Cortex of kidney (tissue), 1 donor: Measurements from ENCODE around the gene LRP2BP.
"Not testable (repeated sequence)": the region's sequence is repeated elsewhere in the genome, so short reads cannot be mapped to it uniquely, and the experiment has no call there.

Experiments
- DNase-seq: peaks from one replicate; lab custom pipeline; 2025; lab: John Stamatoyannopoulos, UW

Gene LRP2BP

GRCh38 chr4:185325721-185326120, 70.0 kb downstream of the LRP2BP start:
- not testable (repeated sequence) for DNase-seq

GRCh38 chr4:185324361-185324760, 71.4 kb downstream of the LRP2BP start:
- not testable (repeated sequence) for DNase-seq

- DNase-seq, result no peak
Measured at GRCh38 chr4:185323606-185324005, 72.1 kb downstream of the LRP2BP start.

- DNase-seq, result no peak
Measured at GRCh38 chr4:185322803-185323202, 72.9 kb downstream of the LRP2BP start.

- DNase-seq, result no peak
Measured at GRCh38 chr4:185318679-185319078, 77.0 kb downstream of the LRP2BP start.

- no peak for DNase-seq
Measured at GRCh38 chr4:185317880-185318279, 77.8 kb downstream of the LRP2BP start.

- DNase-seq, result not testable (repeated sequence)
Measured at GRCh38 chr4:185317462-185317861, 78.3 kb downstream of the LRP2BP start.
